ENCODE data around the gene TP63. TPM values are rescaled to one million over a fixed set of nuclear protein-coding genes. Genes with fewer than 3 reads are reported as not detected.
A peak's percentile ranks its signal among the peaks of the same experiment; 100 is the strongest.

The TP63 gene
- total RNA-seq, 1 experiment from 2014 or later = 41.9 TPM

GRCh38 chr3:189941679-189942078, 310.5 kb downstream of the TP63 start:
- H3K4me3 Mint-ChIP-seq (ENCODE audit: unreplicated experiment) = no peak overlapping the region
- peaks cover 42% of the 10 kb centered on the region for H3K4me1 Mint-ChIP-seq (ENCODE audit: insufficient read depth, unreplicated experiment)
- POLR2A ChIA-PET = interaction anchor here (0.6 to 7.3 kb wide), 8 partner anchors 32 to 673 kb away, joined by 3 to 57 read pairs (median 6); no protein-coding TSS in a partner anchor
- no peak for TF ChIP-seq CTCF (IDR thresholded peaks at IDR 0.05; ENCODE audit: unreplicated experiment)
- peak overlapping the region; percentile 80 for H3K27ac Mint-ChIP-seq (ENCODE audit: low read depth, unreplicated experiment)
- no peaks in the 10 kb centered on the region for H3K36me3 Mint-ChIP-seq (ENCODE audit: insufficient read depth, unreplicated experiment)
- intact Hi-C loops (cut with micrococcal nuclease) = loop anchor here (10.0 kb wide), 1 partner anchor 277 kb away; no protein-coding TSS in a partner anchor
- no peaks in the 10 kb centered on the region for H3K9me3 Mint-ChIP-seq (ENCODE audit: unreplicated experiment)
- peak; percentile 57 for DNase-seq (ENCODE audit: unreplicated experiment)
- no peaks in the 10 kb centered on the region for H3K27me3 Mint-ChIP-seq (ENCODE audit: insufficient read depth, unreplicated experiment)
- CTCF ChIA-PET = interaction anchor here (0.7 to 2.6 kb wide), 8 partner anchors 8 to 673 kb away, joined by 3 to 16 read pairs (median 3); no protein-coding TSS in a partner anchor
- BruUV-seq (replicated peaks) = no TSS peak

- POLR2A ChIA-PET = interaction anchor here (1.5 to 2.1 kb wide), 2 partner anchors 100 to 433 kb away, joined by 4 to 13 read pairs; no protein-coding TSS in a partner anchor
- no TSS peak for BruUV-seq (replicated peaks)
Measured at GRCh38 chr3:189942948-189943347, 311.8 kb downstream of the TP63 start.

GRCh38 chr3:189944285-189945145, 313.3 kb downstream of the TP63 start:
- H3K4me3 Mint-ChIP-seq (ENCODE audit: unreplicated experiment) = no peak overlapping the region
- peak overlapping the region; percentile 78 for H3K27ac Mint-ChIP-seq (ENCODE audit: low read depth, unreplicated experiment)
- H3K36me3 Mint-ChIP-seq (ENCODE audit: insufficient read depth, unreplicated experiment) = no peaks in the 10 kb centered on the region
- H3K9me3 Mint-ChIP-seq (ENCODE audit: unreplicated experiment) = no peaks in the 10 kb centered on the region
- peaks cover 37% of the 10 kb centered on the region for H3K4me1 Mint-ChIP-seq (ENCODE audit: insufficient read depth, unreplicated experiment)
- H3K27me3 Mint-ChIP-seq (ENCODE audit: insufficient read depth, unreplicated experiment) = no peaks in the 10 kb centered on the region
- ChIA-PET CTCF (interaction anchor here (0.7 to 1.2 kb wide), 3 partner anchors 112 to 677 kb away, joined by 3 to 5 read pairs (median 5); no protein-coding TSS in a partner anchor), POLR2A (interaction anchor here (0.6 to 2.1 kb wide), 8 partner anchors 35 to 640 kb away, joined by 3 to 13 read pairs (median 3); no protein-coding TSS in a partner anchor)
- no peak for TF ChIP-seq CTCF (IDR thresholded peaks at IDR 0.05; ENCODE audit: unreplicated experiment)
- intact Hi-C loops (cut with micrococcal nuclease) = loop anchor here (5.0 to 10.0 kb wide), 2 partner anchors 280 to 357 kb away; no protein-coding TSS in a partner anchor
- peak; percentile 45 for DNase-seq (ENCODE audit: unreplicated experiment)
- BruUV-seq (replicated peaks) = TSS peak; percentile 56

More at GRCh38 chr3:189942948-189943347, 311.8 kb downstream of the TP63 start:
- Mint-ChIP-seq H3K36me3 (ENCODE audit: insufficient read depth, unreplicated experiment) (no peaks in the 10 kb centered on the region), H3K4me1 (ENCODE audit: insufficient read depth, unreplicated experiment) (peaks cover 37% of the 10 kb centered on the region), H3K27me3 (ENCODE audit: insufficient read depth, unreplicated experiment) (no peaks in the 10 kb centered on the region), H3K9me3 (ENCODE audit: unreplicated experiment) (no peaks in the 10 kb centered on the region), H3K27ac (ENCODE audit: low read depth, unreplicated experiment) (peak overlapping the region; percentile 78), H3K4me3 (ENCODE audit: unreplicated experiment) (no peak overlapping the region)
- TF ChIP-seq CTCF (IDR thresholded peaks at IDR 0.05; ENCODE audit: unreplicated experiment) = no peak
- DNase-seq (ENCODE audit: unreplicated experiment) = no peak
- CTCF ChIA-PET = no interaction called here
- intact Hi-C loops (cut with micrococcal nuclease) = loop anchor here (10.0 kb wide), 1 partner anchor 278 kb away; no protein-coding TSS in a partner anchor
